SW480 (cell line): Measurements from ENCODE around the gene GRM2.

Experiments used
- DNase-seq: peaks from one replicate; pipeline ENCODE4 v3.0.0-alpha.2; 2016; ENCODE audit warnings: low spot score

Gene GRM2

DNA sequence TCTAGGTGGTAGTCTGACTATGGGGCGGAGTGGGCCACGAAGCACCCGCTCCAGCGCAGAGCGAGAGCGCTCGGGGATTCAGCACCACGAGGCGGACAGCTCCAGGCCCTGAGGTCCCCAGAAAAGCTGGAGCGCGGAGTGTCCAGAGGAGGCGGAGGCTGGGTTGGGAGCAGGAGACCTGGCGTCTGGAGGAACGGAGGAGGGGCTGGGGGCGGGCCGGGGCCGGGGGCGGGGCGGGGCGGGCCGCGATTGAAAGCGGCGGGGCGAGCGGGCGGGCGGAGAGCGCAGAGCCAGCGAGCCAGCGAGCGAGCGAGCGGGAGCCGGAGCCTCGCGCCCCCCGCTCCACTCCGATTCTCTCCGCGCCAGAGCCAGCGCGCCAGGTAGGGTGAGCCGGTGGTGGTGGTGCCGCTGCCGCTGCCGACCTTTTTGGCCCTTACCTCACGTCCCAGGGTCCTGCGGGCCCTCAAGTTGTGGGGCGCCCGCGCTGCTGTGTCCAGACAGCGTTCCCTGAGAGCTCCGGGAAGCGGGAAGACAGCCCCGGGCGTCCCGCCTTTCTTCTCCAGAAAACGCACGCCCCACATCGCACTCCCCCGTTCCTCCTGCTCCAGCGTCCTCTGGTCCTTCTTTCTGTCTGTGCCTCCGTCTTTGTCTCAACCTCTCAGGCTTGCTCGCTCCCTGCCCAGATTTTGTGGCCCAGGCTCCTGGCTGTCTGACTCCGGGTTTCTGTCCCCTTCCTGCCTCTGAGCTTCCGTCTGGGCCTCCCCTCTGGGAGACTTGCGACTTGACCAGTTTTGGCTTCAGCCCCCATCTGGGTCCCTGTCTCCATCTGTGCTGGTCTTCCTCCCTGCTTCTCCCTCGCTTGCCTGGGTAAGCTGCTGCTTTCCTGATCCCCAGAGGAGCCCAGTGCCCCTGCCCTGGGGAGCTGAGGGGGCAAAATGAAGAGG lies at the start of gene GRM2:
GRM2 (plus strand) TSS at position 281 of the 944 bp plus-strand sequence. CDS start 1,916 bp downstream, outside the sequence.
- DNase-seq: peak; percentile 32

DNA sequence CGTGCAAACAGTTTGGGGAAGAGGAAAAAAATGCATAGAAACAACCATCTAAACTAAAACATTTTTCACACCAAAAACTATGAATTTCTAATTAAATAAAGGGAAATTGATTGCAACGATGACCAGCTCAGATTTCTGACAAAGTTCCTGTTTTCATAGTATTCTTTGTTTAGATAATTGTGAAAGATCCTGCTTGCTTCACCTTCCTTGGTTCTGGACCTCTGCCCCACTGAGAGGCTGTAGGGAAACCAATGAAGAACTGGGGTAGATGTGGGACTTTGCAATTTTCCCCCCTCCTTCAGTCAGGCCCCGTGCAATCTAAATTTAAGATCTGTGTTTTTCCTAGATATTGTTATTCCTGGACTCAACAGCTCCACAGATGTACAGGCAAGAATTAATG lies 49.6 kb upstream of the GRM2 start:
- DNase-seq: no peak

GRCh38 chr3:51659942-51660341 lies 46.9 kb upstream of the GRM2 start:
- no peak for DNase-seq

DNA sequence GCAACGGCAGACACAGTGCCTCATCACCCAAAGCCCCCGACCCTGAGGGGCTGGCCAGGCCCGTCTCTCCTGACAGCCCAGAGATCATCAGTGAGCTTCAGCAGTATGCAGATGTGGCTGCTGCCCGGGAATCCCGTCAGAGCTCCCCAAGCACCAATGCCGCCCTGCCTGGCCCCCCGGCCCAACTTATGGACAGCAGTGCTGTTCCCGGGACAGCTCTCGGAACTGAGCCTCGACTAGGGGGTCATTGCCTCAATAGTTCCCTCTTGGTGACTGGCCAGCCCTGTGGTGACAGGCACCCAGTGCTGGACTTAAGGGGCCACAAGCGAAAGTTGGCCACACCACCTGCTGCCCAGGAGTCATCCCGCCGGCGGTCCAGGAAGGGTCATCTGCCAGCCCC lies 44.4 kb upstream of the GRM2 start:
- DNase-seq: no peak

DNA sequence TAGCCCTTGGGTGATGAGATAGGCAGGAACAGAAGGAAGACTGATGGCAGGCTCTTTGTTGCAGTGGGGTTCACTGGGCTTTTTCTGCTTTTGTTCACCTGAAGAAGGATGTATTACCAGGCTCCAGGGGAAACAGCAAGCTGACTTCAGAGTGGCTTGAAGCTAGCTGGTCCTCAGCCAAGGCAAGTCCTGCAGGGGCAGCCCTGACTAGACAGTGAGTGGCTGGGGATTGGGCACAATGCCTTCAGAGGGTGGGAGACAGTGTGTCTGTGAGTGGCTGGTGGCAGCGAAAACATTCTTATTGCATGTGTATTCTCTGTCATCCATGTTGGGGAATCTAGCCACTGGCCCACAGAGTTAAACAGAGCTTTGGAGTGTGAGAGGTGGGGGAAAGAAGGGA lies 38.1 kb upstream of the GRM2 start:
- DNase-seq: no peak

- peak; percentile 77 for DNase-seq
These were observed 37.4 kb upstream of the GRM2 start for GRCh38 chr3:51669241-51670052.

GRCh38 chr3:51670053-51670822 lies 36.6 kb upstream of the GRM2 start:
- DNase-seq: peak; percentile 41

- peak; percentile 83 for DNase-seq
These were observed 35.8 kb upstream of the GRM2 start, which contains the start of gene TEX264 for GRCh38 chr3:51670823-51671733. Gene TEX264 (plus strand): TSS chr3:51671252. CDS start chr3:51674305, 3,053 bp downstream.

DNA sequence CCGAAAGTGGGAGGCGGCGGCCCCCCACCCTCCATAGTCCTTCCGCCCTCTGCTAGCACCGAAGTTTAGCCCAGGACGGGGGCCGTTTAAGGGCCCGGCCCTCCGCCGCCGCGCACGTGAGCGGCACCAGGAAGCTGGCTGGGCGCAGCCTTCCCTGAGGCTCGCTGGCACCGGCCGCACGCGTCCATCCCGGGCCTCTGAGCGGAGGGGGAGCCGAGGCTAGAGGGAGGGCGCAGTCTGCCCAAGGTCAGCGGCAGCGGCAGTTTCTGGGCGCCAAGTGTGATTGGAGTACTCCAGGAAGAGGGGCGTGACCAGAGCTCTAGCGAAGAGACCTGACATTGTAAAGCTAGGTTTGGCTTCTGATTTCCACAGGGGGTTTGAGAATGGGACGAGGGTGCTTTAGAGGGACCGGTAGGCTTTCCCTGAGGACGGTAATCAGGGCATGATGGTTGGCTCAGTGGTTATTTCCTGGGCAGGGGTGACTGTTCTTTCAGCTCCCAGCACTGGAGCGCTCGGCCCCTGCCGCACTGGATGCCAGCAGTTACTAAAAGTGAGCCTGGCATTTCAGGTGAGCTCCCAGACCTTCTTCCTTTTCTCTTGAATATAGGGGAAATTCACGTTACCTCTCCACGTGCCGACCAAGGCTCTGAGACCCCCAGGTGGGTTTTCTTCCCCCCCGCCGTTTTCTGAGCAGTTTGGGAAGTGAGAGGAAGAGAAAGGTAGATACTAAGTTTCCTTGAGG lies 35.0 kb upstream of the GRM2 start:
- peak; percentile 76 for DNase-seq

- no peak for DNase-seq
These were observed 33.6 kb upstream of the GRM2 start for GRCh38 chr3:51673181-51673801.

DNA sequence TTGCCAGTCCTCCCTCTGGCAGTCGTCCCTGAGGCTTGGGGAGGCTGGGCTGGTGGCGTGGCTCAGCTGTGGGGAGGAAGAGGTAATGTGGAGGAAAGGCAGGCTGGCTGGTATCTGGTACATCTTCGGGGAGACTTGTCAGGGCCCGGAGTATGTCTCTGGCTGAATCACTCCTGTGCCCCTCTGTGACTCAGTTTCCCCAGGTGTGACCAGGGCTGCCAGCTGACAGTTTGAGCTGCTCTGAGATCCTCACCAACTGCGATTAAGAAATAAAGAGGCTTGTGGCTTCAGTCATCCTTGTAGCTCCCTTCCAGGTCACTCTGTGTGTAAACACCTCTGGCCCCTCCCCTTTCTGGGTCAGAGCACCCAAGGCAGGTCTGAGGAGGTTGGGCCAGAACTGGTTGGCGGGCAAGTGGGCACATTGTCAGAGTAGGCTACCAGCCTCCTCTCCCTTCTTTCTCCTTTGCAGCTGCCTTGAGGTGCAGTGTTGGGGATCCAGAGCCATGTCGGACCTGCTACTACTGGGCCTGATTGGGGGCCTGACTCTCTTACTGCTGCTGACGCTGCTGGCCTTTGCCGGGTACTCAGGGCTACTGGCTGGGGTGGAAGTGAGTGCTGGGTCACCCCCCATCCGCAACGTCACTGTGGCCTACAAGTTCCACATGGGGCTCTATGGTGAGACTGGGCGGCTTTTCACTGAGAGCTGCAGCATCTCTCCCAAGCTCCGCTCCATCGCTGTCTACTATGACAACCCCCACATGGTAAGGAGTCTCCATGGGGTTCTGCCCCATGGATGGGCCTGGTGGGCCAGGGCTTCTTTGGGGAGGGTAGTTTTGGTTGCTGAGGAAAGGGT lies 32.8 kb upstream of the GRM2 start:
- DNase-seq: no peak

DNA sequence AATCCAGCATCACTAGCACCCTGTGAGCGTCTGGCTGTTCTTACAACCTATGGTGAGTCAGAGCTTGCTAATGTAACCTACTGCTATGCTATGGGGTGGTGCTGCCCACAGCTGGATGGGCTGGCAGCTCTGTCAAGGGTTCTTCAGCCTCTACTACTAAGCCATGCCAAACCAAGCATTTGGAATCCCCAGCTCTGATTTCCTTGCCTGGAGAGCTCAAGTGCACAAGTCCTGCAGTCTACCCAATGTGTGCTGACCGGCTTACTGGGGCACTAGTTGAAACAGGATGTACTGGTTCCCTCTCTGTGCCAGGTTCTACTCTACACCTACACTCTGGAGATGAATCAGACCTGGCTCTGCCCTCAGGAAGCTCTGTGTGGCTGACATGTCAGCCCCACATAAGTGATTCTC lies 31.7 kb upstream of the GRM2 start:
- DNase-seq: no peak

- DNase-seq: no peak
These were observed 30.7 kb upstream of the GRM2 start for GRCh38 chr3:51676102-51676640.

GRCh38 chr3:51677358-51677757 lies 29.5 kb upstream of the GRM2 start:
- DNase-seq: no peak

DNA sequence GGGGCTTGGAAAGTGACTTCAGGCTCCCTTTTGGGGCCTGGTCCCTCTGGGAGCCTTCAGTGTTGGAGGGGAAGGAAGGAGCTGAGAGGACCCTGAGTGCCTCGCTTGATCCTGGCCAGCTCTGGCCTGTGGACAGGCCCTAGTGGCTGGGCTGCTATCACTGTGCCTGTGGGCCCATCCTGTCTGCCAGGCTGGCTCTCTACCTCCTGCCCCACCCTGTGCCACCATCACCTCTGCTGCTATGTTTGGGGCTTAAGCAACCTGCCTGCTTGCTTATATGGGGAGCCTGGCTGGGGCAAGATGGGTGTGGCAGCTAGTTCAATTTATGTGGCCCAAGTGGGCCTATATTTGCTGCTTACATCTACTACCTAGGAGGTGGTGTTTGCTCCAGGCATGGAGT lies 28.7 kb upstream of the GRM2 start:
- no peak for DNase-seq

GRCh38 chr3:51678641-51679040 lies 28.2 kb upstream of the GRM2 start:
- no peak for DNase-seq

- DNase-seq: no peak
These were observed 27.6 kb upstream of the GRM2 start for GRCh38 chr3:51679318-51679717.

DNA sequence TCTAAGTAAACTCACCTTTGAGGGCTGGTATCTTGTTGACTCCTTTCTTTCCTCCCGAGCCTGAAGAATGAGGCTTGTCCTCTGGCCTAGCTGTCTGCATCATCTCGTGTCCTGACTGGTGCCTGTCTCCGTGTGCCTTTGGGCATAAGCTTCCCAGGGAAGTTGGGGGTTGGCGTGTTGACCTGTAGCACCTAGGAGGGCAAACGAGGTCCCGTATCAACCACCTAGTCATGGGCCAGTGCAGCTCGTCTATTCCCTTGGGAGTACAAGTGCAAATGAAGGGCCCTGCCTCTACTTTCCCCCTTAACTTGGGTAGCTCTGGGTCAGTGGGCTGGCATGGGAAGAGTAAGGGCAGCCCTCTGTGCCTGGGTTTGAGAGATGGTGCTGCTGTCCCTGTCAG lies 27.1 kb upstream of the GRM2 start:
- no peak for DNase-seq

DNA sequence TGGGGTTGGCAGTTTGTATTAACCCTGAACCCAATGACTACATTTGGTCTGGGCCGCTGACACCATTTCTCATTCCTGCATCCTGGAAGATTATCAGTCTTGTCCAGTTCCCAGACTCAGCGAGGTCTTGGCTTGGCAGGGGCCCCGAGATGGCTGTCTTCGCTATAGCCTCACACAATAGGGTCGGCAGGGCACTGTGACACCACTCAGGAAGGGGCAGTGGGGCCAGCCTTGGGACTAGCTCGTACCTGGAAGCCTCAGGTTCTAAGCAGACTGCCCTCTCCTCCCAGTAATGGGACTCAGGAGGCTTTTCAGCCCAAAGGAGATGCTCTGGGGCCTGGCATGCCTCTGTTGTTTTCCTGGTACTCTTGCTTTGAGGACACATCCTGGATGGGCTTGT lies 26.7 kb upstream of the GRM2 start:
- DNase-seq: no peak
